ENCODE data around the gene ACR. TPM values are rescaled to one million over a fixed set of nuclear protein-coding genes. Genes with fewer than 3 reads are reported as not detected.
A peak's percentile ranks its signal among the peaks of the same experiment; 100 is the strongest.
"Not testable (repeated sequence)": the region's sequence is repeated elsewhere in the genome, so short reads cannot be mapped to it uniquely, and the experiment has no call there.

The ACR gene
- total and polyA plus RNA-seq, 2 experiments from 2014 or later, result not detected

DNA sequence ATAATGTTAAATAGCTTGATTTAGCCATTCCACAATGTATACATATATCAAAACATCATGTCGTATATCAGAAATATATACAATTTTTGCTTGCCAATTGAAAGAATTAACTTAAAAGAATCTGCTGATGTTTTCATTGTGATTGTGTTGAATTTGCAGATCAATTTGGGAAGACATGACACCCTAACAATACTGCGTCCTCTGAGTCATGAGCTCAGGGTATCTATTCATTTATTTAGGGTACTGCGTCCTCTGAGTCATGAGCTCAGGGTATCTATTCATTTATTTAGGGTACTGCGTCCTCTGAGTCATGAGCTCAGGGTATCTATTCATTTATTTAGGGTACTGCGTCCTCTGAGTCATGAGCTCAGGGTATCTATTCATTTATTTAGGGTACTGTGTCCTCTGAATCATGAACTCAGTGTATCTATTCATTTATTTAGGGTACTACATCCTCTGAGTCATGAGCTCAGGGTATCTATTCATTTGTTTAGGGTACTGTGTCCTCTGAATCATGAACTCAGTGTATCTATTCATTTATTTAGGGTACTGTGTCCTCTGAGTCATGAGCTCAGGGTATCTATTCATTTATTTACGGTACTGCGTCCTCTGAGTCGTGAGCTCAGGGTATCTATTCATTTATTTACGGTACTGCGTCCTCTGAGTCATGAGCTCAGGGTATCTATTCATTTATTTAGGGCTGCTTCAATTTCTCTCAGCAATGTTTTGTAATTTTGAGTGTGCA is 21.8 kb downstream of the ACR start:
- not testable (repeated sequence) for H3K27ac ChIP-seq (ENCODE audit: low read depth); H3K27ac Mint-ChIP-seq; H4K20me1 ChIP-seq (replicated peaks; ENCODE audit: insufficient read depth); H3K79me2 ChIP-seq (replicated peaks; ENCODE audit: insufficient read depth); H3K4me1 ChIP-seq (ENCODE audit: insufficient read depth); H3K9me2 ChIP-seq (ENCODE audit: insufficient read depth); ATAC-seq; H3K36me3 Mint-ChIP-seq (ENCODE audit: low read depth); H3K4me2 ChIP-seq; H3K9me3 Mint-ChIP-seq; H2AFZ ChIP-seq; H3K4me3 ChIP-seq; H3K36me3 ChIP-seq (ENCODE audit: insufficient read depth); H3K4me1 Mint-ChIP-seq; H3K4me3 Mint-ChIP-seq; H3F3A ChIP-seq (replicated peaks; ENCODE audit: low read depth)
- peak; percentile 23 for DNase-seq (ENCODE audit: low spot score)
- peak; percentile 13; the same call in 1 of the 2 replicates for TF ChIP-seq CREB1 (CRISPR knock-in tag; IDR thresholded peaks at IDR 0.05; ENCODE audit: low read depth)
- peak; percentile 62 for TF ChIP-seq POLR2AphosphoS5 (IDR thresholded peaks at IDR 0.05; ENCODE audit: low read depth)
- peaks cover 54% of the 10 kb centered on the region for H3K27me3 Mint-ChIP-seq (ENCODE audit: insufficient read depth, low read depth, poor library complexity)
- H3K27me3 ChIP-seq (ENCODE audit: insufficient read depth), result peaks cover 76% of the 10 kb centered on the region

DNA sequence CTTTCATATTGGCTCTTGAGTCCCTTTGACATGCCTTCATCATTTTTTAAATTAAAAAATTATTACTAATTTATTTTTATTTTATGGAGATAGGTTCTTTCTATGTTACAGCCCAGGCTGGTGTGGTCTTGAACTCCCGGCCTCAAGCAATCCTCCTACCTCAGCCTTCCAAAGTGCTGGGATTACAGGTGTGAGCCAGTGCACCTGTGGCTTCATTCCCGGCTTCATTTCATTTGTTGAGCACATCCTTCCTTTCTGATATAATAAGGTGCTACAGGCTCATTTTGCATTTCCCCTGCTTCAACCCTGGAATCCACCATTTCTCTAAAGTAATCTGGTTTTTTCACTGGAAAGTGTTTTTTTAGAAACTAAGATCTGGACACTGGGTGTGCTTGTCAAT is 23.8 kb downstream of the ACR start:
- not testable (repeated sequence) for H3K4me2 ChIP-seq; H3K9me3 Mint-ChIP-seq; ATAC-seq; H3K36me3 Mint-ChIP-seq (ENCODE audit: low read depth); H3K4me1 ChIP-seq (ENCODE audit: insufficient read depth); H2AFZ ChIP-seq; H3K4me3 ChIP-seq; H4K20me1 ChIP-seq (replicated peaks; ENCODE audit: insufficient read depth); H3K27ac ChIP-seq (ENCODE audit: low read depth); H3K36me3 ChIP-seq (ENCODE audit: insufficient read depth); H3K4me1 Mint-ChIP-seq; H3K27ac Mint-ChIP-seq; H3F3A ChIP-seq (replicated peaks; ENCODE audit: low read depth); H3K4me3 Mint-ChIP-seq; H3K9me2 ChIP-seq (ENCODE audit: insufficient read depth); DNase-seq (ENCODE audit: low spot score); H3K79me2 ChIP-seq (replicated peaks; ENCODE audit: insufficient read depth)
- H3K27me3 ChIP-seq (ENCODE audit: insufficient read depth), result peaks cover 63% of the 10 kb centered on the region
- H3K27me3 Mint-ChIP-seq (ENCODE audit: insufficient read depth, low read depth, poor library complexity), result peaks cover 37% of the 10 kb centered on the region

DNA sequence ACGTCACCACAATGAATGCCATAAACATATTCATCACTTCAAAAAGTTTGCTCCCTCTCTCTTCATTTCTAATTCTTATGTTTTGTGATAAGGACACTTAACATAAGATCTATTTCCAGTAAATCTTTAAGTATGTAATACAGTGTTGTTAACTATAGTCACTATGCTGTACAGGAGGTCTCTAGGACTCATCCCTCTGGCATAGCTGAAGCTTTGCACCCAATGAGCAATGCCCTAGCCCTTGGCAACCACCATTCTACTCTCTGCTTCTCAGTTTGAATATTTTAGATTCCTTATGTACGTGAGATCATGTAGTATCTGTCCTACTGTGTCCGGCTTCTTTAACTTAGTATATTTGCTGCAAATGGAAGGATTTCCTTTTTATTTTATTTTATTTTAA is 26.3 kb downstream of the ACR start:
- not testable (repeated sequence) for H4K20me1 ChIP-seq (replicated peaks; ENCODE audit: insufficient read depth); H3K9me3 Mint-ChIP-seq; H3K4me1 ChIP-seq (ENCODE audit: insufficient read depth); H3K4me3 ChIP-seq; H3K4me3 Mint-ChIP-seq; DNase-seq (ENCODE audit: low spot score); ATAC-seq; H3K36me3 ChIP-seq (ENCODE audit: insufficient read depth); H3K27ac ChIP-seq (ENCODE audit: low read depth); H2AFZ ChIP-seq; H3K27ac Mint-ChIP-seq; H3F3A ChIP-seq (replicated peaks; ENCODE audit: low read depth); H3K9me2 ChIP-seq (ENCODE audit: insufficient read depth); H3K36me3 Mint-ChIP-seq (ENCODE audit: low read depth); H3K4me1 Mint-ChIP-seq; H3K4me2 ChIP-seq; H3K79me2 ChIP-seq (replicated peaks; ENCODE audit: insufficient read depth)
- peaks cover 20% of the 10 kb centered on the region for H3K27me3 Mint-ChIP-seq (ENCODE audit: insufficient read depth, low read depth, poor library complexity)
- peaks cover 42% of the 10 kb centered on the region for H3K27me3 ChIP-seq (ENCODE audit: insufficient read depth)

DNA sequence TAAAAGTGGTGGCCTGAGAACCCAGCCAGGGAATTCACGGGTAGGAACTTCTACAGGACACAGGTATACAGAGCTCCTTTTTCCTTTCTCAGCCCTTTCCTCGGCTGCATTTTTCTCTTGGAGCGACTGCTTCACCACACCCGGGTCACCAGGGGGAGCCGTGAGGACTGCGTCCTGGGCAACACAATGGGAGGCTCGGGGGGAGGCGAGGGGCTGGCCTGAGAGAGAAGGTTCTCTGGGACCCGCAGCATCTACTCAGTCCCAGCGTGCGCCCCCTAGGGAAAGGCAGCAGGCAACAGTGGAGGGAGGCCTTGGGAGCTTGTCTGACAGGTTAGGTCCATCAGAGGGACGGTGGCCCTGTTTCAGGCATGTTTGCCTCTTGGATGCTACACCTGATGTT is 37.1 kb downstream of the ACR start:
- not testable (repeated sequence) for H3K9me3 Mint-ChIP-seq; H3K4me1 ChIP-seq (ENCODE audit: insufficient read depth); H3K4me3 Mint-ChIP-seq; H3K9me2 ChIP-seq (ENCODE audit: insufficient read depth); H3K4me2 ChIP-seq; H4K20me1 ChIP-seq (replicated peaks; ENCODE audit: insufficient read depth); H3K27me3 ChIP-seq (ENCODE audit: insufficient read depth); H2AFZ ChIP-seq; H3K79me2 ChIP-seq (replicated peaks; ENCODE audit: insufficient read depth); H3K27me3 Mint-ChIP-seq (ENCODE audit: insufficient read depth, low read depth, poor library complexity); H3K4me1 Mint-ChIP-seq; H3F3A ChIP-seq (replicated peaks; ENCODE audit: low read depth); H3K36me3 ChIP-seq (ENCODE audit: insufficient read depth); H3K27ac Mint-ChIP-seq; H3K4me3 ChIP-seq; H3K36me3 Mint-ChIP-seq (ENCODE audit: low read depth); H3K27ac ChIP-seq (ENCODE audit: low read depth)
- DNase-seq (ENCODE audit: low spot score) (peak; percentile 95), ATAC-seq (peak; percentile 100)
- TF ChIP-seq CREB1 (CRISPR knock-in tag; IDR thresholded peaks at IDR 0.05; ENCODE audit: low read depth), result 0 out of 2 replicates have a peak, but pooled peaks have one; percentile 14
- TF ChIP-seq, protein P1, sequence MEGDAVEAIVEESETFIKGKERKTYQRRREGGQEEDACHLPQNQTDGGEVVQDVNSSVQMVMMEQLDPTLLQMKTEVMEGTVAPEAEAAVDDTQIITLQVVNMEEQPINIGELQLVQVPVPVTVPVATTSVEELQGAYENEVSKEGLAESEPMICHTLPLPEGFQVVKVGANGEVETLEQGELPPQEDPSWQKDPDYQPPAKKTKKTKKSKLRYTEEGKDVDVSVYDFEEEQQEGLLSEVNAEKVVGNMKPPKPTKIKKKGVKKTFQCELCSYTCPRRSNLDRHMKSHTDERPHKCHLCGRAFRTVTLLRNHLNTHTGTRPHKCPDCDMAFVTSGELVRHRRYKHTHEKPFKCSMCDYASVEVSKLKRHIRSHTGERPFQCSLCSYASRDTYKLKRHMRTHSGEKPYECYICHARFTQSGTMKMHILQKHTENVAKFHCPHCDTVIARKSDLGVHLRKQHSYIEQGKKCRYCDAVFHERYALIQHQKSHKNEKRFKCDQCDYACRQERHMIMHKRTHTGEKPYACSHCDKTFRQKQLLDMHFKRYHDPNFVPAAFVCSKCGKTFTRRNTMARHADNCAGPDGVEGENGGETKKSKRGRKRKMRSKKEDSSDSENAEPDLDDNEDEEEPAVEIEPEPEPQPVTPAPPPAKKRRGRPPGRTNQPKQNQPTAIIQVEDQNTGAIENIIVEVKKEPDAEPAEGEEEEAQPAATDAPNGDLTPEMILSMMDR (conservative IDR thresholded peaks at IDR 0.05; ENCODE audit: low read depth in 2 of 2), result peak; percentile 80 to 82

DNA sequence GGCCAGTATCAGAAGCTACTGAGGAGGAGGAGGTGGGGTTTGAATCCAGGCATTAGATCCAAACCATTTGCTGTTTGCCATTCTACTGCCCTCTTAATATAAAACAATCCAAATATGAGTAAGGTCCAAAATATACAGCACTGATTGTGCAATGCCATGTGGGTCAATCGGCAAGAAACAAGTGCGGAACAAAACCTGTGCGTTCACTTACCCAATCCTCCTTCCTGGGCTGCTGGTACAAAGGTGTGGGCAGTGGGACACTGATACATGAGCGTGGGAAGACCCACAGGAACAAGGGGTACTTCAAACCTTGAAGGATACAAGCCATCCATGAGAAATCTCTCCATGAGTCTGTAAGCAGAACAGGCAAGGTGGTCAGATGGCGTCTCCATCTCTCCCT is 39.6 kb downstream of the ACR start:
- ATAC-seq; H3K79me2 ChIP-seq (replicated peaks; ENCODE audit: insufficient read depth): not testable (repeated sequence)

DNA sequence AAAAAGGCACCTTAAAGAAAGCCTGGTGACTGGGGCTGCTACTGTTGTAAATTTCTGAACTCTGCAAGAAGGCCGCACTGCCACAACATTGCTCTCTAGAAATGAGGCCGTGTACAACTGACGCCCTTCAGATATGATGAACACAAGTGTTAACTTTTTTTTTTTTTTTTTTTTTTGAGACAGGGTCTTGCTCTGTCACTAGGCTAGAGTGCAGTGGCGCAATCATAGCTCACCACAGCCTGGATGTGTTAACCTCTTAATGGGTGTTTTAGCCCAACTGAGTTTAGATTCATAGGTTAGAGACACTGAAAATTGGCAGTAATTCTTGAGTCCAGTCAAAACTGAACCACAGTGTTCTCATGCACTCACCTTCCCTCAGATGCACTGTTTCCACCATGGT is 42.2 kb downstream of the ACR start:
- not testable (repeated sequence) for H3K4me1 Mint-ChIP-seq; H3K9me3 Mint-ChIP-seq; H3K36me3 Mint-ChIP-seq (ENCODE audit: low read depth); H3K27me3 Mint-ChIP-seq (ENCODE audit: insufficient read depth, low read depth, poor library complexity); H3K4me2 ChIP-seq; H3K4me1 ChIP-seq (ENCODE audit: insufficient read depth); H4K20me1 ChIP-seq (replicated peaks; ENCODE audit: insufficient read depth); H3K27ac Mint-ChIP-seq; H3K9me2 ChIP-seq (ENCODE audit: insufficient read depth); ATAC-seq; H3K27ac ChIP-seq (ENCODE audit: low read depth); H3K27me3 ChIP-seq (ENCODE audit: insufficient read depth); H3K4me3 Mint-ChIP-seq; DNase-seq (ENCODE audit: low spot score); H3F3A ChIP-seq (replicated peaks; ENCODE audit: low read depth); H3K36me3 ChIP-seq (ENCODE audit: insufficient read depth); H3K79me2 ChIP-seq (replicated peaks; ENCODE audit: insufficient read depth); H2AFZ ChIP-seq; H3K4me3 ChIP-seq

More for the DNA sequence above, 39.6 kb downstream of the ACR start:
- not testable (repeated sequence) for H3K36me3 Mint-ChIP-seq (ENCODE audit: low read depth); H3K27ac ChIP-seq (ENCODE audit: low read depth); H4K20me1 ChIP-seq (replicated peaks; ENCODE audit: insufficient read depth); H3K9me3 Mint-ChIP-seq; H3K4me2 ChIP-seq; DNase-seq (ENCODE audit: low spot score); H3K4me3 ChIP-seq; H3K4me1 ChIP-seq (ENCODE audit: insufficient read depth); H3F3A ChIP-seq (replicated peaks; ENCODE audit: low read depth); H3K27me3 ChIP-seq (ENCODE audit: insufficient read depth); H3K27ac Mint-ChIP-seq; H3K36me3 ChIP-seq (ENCODE audit: insufficient read depth); H3K4me3 Mint-ChIP-seq; H3K9me2 ChIP-seq (ENCODE audit: insufficient read depth); H2AFZ ChIP-seq; H3K27me3 Mint-ChIP-seq (ENCODE audit: insufficient read depth, low read depth, poor library complexity); H3K4me1 Mint-ChIP-seq
